ENCODE results near the gene KCNB1.

The KCNB1 gene

DNA sequence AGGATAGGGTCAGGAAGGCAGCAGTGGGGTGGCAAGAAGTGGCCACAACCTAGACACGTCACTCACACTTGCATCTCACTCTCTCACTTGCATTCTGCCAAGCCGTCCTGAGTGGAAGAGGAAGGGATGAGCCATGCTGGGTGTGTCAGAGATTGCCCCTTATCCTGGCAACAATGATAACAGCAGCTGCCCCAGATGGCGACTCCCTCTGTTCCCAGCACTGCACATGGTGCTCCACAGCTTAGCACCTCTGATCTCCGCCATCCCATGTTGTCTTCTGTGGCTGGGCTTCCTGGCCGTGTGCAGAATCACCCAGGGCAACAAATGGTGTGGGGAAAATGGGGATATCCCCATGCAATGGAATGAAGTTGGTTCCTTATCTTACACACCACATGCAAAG is 11.1 kb downstream of the KCNB1 start:
- no peaks in the 10 kb centered on the region for H3K9me3 Mint-ChIP-seq
- no peak for DNase-seq (ENCODE audit: low spot score)
- H3K27ac Mint-ChIP-seq, result no peak overlapping the region
- H3K4me1 Mint-ChIP-seq (ENCODE audit: low read depth), result no peaks in the 10 kb centered on the region
- no peaks in the 10 kb centered on the region for H3K36me3 Mint-ChIP-seq (ENCODE audit: low read depth)
- no peak overlapping the region for H3K4me3 Mint-ChIP-seq
- H3K27me3 Mint-ChIP-seq (ENCODE audit: low read depth), result peaks cover 20% of the 10 kb centered on the region

- Mint-ChIP-seq H3K27me3 (ENCODE audit: low read depth) (peaks cover 20% of the 10 kb centered on the region), H3K4me3 (no peak overlapping the region), H3K4me1 (ENCODE audit: low read depth) (no peaks in the 10 kb centered on the region), H3K36me3 (ENCODE audit: low read depth) (no peaks in the 10 kb centered on the region), H3K27ac (no peak overlapping the region), H3K9me3 (no peaks in the 10 kb centered on the region)
- no peak for DNase-seq (ENCODE audit: low spot score)
Measured at GRCh38 chr20:49470922-49471321, 11.5 kb downstream of the KCNB1 start.

DNA sequence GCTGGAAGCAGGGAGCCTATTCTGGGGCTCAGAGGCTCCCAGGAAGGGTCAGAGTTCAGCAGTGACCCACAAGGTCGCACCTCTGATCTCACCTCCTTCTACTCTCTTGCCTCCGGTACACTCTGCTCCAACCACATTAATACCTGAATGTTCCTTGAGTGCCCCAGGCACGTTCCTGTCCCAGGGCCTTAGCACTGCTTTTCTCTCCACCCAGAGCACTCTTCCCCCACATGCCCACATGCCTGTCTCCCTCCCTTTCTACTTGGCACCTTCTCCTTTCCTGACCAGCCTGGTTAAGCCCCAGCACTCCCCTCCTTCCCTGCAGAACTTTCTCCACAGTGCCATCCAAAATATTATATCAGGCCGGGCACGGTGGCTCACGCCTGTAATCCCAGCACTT is 13.4 kb downstream of the KCNB1 start:
- H3K36me3 Mint-ChIP-seq (ENCODE audit: low read depth), result no peaks in the 10 kb centered on the region
- H3K27me3 Mint-ChIP-seq (ENCODE audit: low read depth), result peaks cover 18% of the 10 kb centered on the region
- no peaks in the 10 kb centered on the region for H3K9me3 Mint-ChIP-seq
- DNase-seq (ENCODE audit: low spot score), result no peak
- no peak overlapping the region for H3K27ac Mint-ChIP-seq
- H3K4me3 Mint-ChIP-seq, result no peak overlapping the region
- no peaks in the 10 kb centered on the region for H3K4me1 Mint-ChIP-seq (ENCODE audit: low read depth)

DNA sequence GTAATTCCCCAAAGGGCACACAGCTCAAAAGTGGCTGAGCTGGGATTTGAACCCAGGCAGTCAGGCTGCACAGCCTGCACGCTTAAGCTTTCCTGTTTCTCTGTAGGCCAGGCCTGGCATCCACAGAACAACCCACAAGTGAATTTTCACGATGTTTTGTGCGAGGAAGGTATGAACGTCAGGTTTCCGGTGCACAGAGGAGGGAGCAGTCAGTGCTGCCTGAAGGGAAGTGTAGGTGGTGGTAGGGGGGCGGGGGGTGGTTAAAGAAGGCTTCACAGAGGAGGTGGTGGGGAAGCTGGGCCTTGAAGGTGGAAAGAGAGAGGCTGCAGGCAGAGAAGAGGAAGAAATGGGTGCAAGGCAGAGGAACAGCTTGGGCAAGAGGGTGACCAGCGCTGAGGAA is 14.1 kb downstream of the KCNB1 start:
- Mint-ChIP-seq H3K4me3 (no peak overlapping the region), H3K27me3 (ENCODE audit: low read depth) (peaks cover 17% of the 10 kb centered on the region), H3K36me3 (ENCODE audit: low read depth) (no peaks in the 10 kb centered on the region), H3K9me3 (no peaks in the 10 kb centered on the region), H3K27ac (no peak overlapping the region), H3K4me1 (ENCODE audit: low read depth) (no peaks in the 10 kb centered on the region)
- no peak for DNase-seq (ENCODE audit: low spot score)

DNA sequence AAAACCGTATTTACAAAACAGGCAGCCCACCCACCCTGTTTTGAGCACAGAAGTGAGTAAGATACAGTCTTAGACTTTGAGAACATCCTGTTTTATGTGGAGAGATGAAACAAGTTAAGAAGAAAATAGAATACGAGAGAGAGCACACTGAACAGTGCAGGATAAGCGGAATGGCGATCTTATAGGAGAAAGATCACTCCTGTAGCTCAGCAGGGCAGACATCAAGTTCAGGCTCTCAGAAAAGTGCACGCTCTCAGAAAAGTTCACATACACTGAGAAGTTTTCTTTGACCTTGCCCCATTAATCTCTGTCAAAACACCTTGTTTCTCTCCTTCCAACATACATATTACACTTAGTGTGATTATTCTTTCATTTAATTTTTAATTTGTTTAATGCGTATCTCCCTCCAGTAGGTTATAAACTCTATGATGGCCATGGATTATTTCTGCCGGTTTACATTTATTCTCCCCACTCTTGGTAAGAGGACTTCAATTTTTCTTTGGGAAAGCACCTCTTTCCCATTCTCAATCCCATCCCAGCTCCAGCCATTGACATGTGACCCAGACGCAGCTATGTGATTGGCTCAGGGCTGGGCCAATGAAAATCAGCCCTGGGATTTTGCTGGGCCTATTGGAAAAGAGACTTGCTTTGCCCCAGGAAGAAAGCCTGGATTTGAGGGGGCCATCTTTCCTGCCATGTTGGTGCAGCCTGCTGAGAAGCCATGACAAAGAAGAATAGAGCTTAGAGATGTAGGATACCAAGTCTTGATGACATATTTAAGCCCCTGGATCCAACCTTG is 16.2 kb downstream of the KCNB1 start:
- H3K4me3 Mint-ChIP-seq, result no peak overlapping the region
- H3K36me3 Mint-ChIP-seq (ENCODE audit: low read depth), result no peaks in the 10 kb centered on the region
- H3K27ac Mint-ChIP-seq, result no peak overlapping the region
- H3K27me3 Mint-ChIP-seq (ENCODE audit: low read depth), result peaks cover 13% of the 10 kb centered on the region
- no peaks in the 10 kb centered on the region for H3K9me3 Mint-ChIP-seq
- no peaks in the 10 kb centered on the region for H3K4me1 Mint-ChIP-seq (ENCODE audit: low read depth)
- no peak for DNase-seq (ENCODE audit: low spot score)

DNA sequence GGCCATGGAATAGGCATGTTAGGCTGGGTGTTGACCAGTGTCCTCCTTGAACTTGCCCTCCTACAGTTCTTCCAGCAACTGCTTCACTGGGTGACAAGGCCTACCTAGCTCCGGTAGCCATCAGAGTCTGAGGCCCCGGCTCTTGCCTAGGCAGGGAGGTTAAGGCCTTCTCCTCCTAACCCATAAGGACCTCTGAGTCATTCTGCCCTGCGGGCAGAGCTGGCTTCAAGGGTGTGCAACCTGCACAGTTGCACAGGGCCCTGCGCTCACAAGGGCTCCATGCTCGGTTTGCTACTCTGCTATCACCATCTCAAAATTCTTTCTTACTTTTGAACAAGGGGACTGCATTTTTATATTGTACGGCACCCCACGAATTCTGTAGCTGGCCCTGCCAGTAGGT is 17.9 kb downstream of the KCNB1 start:
- Mint-ChIP-seq H3K36me3 (ENCODE audit: low read depth) (no peaks in the 10 kb centered on the region), H3K27me3 (ENCODE audit: low read depth) (peaks cover 8% of the 10 kb centered on the region), H3K4me3 (no peak overlapping the region), H3K9me3 (no peaks in the 10 kb centered on the region), H3K4me1 (ENCODE audit: low read depth) (no peaks in the 10 kb centered on the region), H3K27ac (no peak overlapping the region)
- DNase-seq (ENCODE audit: low spot score), result no peak

DNA sequence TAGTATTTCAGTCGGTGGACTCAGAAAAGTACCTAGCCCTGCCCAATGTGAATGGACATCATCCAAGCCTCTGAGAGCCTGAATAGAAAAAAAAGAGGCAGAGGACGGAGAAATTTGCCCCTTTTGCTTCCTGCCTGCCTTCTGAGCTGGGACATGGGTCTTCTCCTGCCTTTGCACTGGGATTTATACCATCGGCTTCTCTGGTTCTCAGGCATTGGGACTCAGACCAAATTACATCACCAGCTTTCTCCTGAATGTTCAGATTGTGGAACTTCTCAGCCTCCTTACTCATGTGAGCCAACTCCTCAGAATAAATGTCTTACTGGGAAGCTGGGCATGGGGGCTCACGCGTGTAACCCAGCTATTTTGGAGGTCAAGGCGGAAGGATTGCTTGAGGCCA is 19.8 kb downstream of the KCNB1 start:
- Mint-ChIP-seq H3K4me1 (ENCODE audit: low read depth) (no peaks in the 10 kb centered on the region), H3K9me3 (no peaks in the 10 kb centered on the region), H3K27ac (no peak overlapping the region), H3K36me3 (ENCODE audit: low read depth) (no peaks in the 10 kb centered on the region), H3K4me3 (no peak overlapping the region), H3K27me3 (ENCODE audit: low read depth) (peaks cover 9% of the 10 kb centered on the region)
- no peak for DNase-seq (ENCODE audit: low spot score)

DNA sequence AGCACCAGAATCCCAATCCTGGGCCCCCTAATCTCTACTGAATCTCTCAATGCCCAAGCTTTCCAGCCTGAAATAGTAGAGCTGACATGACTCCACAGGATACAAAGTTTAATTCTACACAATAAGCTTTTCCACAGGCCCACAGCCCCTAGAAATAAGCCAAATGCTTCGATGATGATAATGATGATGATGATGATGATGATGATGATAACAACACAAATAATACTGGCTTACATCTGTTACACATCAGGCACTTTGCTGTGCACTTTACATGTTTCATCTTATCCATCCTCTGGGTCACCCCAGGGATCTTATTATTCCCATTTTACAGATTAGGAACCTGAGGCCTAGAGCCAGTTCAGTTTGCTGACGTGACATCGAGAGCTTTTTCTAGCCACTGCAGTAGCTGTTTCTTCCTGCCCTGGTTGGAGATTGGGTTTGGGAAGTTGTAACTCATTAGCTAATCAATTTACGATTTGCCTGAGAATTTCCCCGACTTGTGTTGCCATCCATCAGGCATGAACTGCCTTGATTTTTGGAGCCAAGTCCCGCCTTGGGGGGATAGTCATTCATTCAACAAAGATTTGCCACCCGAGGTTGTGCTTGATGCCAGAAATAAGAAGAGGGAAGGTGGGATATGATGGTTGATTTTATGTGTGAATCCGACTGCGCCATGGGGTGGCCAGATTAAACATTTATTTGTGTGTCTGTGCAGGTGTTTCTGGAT is 20.4 kb downstream of the KCNB1 start:
- H3K9me3 Mint-ChIP-seq, result no peaks in the 10 kb centered on the region
- no peak for DNase-seq (ENCODE audit: low spot score)
- H3K27me3 Mint-ChIP-seq (ENCODE audit: low read depth), result peaks cover 9% of the 10 kb centered on the region

GRCh38 chr20:49460916-49461315 is 21.6 kb downstream of the KCNB1 start:
- Mint-ChIP-seq H3K27me3 (ENCODE audit: low read depth) (peaks cover 9% of the 10 kb centered on the region), H3K4me3 (no peak overlapping the region)

More for the DNA sequence above, 20.4 kb downstream of the KCNB1 start:
- H3K4me1 Mint-ChIP-seq (ENCODE audit: low read depth), result no peaks in the 10 kb centered on the region
- no peak overlapping the region for H3K27ac Mint-ChIP-seq
- no peaks in the 10 kb centered on the region for H3K36me3 Mint-ChIP-seq (ENCODE audit: low read depth)
- H3K4me3 Mint-ChIP-seq, result no peak overlapping the region

DNA sequence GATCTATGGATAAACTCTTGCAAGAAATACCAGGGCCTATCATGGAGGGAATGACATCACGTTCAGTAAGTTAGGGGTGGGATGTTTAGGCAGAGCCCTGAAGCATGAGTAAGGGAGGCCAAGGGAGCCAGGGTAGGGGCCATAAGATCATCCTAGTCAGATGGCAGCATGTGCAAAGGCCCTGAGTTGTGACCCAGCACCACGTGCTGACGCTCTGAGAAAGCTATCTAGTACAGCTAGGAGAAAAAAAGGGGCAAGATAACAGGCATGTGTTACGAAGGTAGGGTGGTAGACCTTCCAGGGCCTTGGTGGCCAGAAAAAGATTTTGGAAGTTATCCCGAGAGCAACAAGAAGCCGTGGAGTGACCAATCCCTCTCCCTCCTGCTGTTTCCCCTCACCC is 22.3 kb downstream of the KCNB1 start:
- peaks cover 9% of the 10 kb centered on the region for H3K27me3 Mint-ChIP-seq (ENCODE audit: low read depth)
- H3K4me1 Mint-ChIP-seq (ENCODE audit: low read depth), result no peaks in the 10 kb centered on the region
- no peak for DNase-seq (ENCODE audit: low spot score)
- H3K9me3 Mint-ChIP-seq, result no peaks in the 10 kb centered on the region
- no peak overlapping the region for H3K4me3 Mint-ChIP-seq
- no peaks in the 10 kb centered on the region for H3K36me3 Mint-ChIP-seq (ENCODE audit: low read depth)
- H3K27ac Mint-ChIP-seq, result no peak overlapping the region

More at GRCh38 chr20:49460916-49461315, 21.6 kb downstream of the KCNB1 start:
- no peak for DNase-seq (ENCODE audit: low spot score)
- no peaks in the 10 kb centered on the region for H3K4me1 Mint-ChIP-seq (ENCODE audit: low read depth)
- H3K36me3 Mint-ChIP-seq (ENCODE audit: low read depth), result no peaks in the 10 kb centered on the region
- no peaks in the 10 kb centered on the region for H3K9me3 Mint-ChIP-seq
- no peak overlapping the region for H3K27ac Mint-ChIP-seq

DNA sequence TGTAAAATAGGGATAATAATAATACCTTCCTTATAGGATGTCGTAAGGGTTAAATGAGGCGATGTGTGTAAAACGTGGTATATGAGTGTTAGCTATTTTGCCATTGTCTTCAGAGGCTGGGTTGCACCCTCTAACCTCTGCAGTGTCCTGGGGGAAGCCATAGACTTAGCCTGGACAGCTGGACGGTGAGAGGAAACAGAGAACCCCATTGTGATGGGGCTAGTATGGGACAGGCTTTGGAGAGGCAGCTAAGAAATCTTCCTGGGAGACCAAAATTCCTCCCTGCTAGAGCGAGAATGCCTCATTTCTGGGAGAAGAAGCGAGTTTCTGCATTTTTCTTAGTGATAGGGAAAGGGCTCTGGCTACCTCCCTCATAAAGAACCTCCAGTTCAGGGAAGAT is 22.8 kb downstream of the KCNB1 start:
- no peaks in the 10 kb centered on the region for H3K9me3 Mint-ChIP-seq
- no peaks in the 10 kb centered on the region for H3K4me1 Mint-ChIP-seq (ENCODE audit: low read depth)
- no peaks in the 10 kb centered on the region for H3K36me3 Mint-ChIP-seq (ENCODE audit: low read depth)
- DNase-seq (ENCODE audit: low spot score), result no peak
- no peak overlapping the region for H3K27ac Mint-ChIP-seq
- no peak overlapping the region for H3K4me3 Mint-ChIP-seq
- peaks cover 12% of the 10 kb centered on the region for H3K27me3 Mint-ChIP-seq (ENCODE audit: low read depth)

- Mint-ChIP-seq H3K4me1 (ENCODE audit: low read depth) (no peaks in the 10 kb centered on the region), H3K27me3 (ENCODE audit: low read depth) (peaks cover 12% of the 10 kb centered on the region), H3K9me3 (no peaks in the 10 kb centered on the region), H3K4me3 (no peak overlapping the region), H3K36me3 (ENCODE audit: low read depth) (no peaks in the 10 kb centered on the region), H3K27ac (no peak overlapping the region)
- DNase-seq (ENCODE audit: low spot score), result no peak
Measured at GRCh38 chr20:49457444-49457843, 25.0 kb downstream of the KCNB1 start.

- Mint-ChIP-seq H3K27me3 (ENCODE audit: low read depth) (peaks cover 12% of the 10 kb centered on the region), H3K9me3 (no peaks in the 10 kb centered on the region), H3K4me1 (ENCODE audit: low read depth) (no peaks in the 10 kb centered on the region), H3K27ac (no peak overlapping the region), H3K36me3 (ENCODE audit: low read depth) (no peaks in the 10 kb centered on the region), H3K4me3 (no peak overlapping the region)
- DNase-seq (ENCODE audit: low spot score), result no peak
Measured at GRCh38 chr20:49456646-49457045, 25.8 kb downstream of the KCNB1 start.

DNA sequence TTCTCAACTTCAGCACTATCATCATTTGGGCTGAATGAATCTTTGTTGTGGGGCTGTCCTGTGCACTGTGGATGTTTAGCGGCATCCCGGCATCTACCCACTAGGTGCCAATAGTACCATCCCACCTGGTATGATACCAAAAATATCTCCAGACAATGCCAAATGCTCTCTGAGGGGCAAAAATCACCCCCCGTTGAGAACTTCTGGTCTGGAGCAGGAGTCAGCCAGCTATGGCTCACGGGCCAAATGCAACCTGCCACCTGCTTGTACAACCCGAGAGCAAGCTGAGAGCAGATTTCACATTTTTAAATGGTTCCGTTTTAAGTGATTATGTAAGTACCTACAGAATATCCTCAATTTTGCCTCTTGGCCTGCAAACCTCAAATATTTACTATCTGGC is 26.8 kb downstream of the KCNB1 start:
- no peak overlapping the region for H3K27ac Mint-ChIP-seq
- H3K27me3 Mint-ChIP-seq (ENCODE audit: low read depth), result peaks cover 15% of the 10 kb centered on the region
- H3K9me3 Mint-ChIP-seq, result no peaks in the 10 kb centered on the region
- no peak overlapping the region for H3K4me3 Mint-ChIP-seq
- no peaks in the 10 kb centered on the region for H3K36me3 Mint-ChIP-seq (ENCODE audit: low read depth)
- DNase-seq (ENCODE audit: low spot score), result no peak
- H3K4me1 Mint-ChIP-seq (ENCODE audit: low read depth), result no peaks in the 10 kb centered on the region

Measured in T-helper 2 cell treated with Interferon-gamma antibody and Interleukin-4, amounts not matched to agents 5 μg/mL and 100 μg/mL, for 36 hours (primary cell).